NK-92 treated with Interleukin-12 subunit alpha and Interleukin-12 subunit beta, amount 100 ng/mL, for 24 hours (cell line): Measurements from ENCODE around the gene ALDH2.
"Not testable (repeated sequence)": the region's sequence is repeated elsewhere in the genome, so short reads cannot be mapped to it uniquely, and the experiment has no call there.

ENCODE experiments used
- DNase-seq: peaks from one replicate; lab custom pipeline; 2025; lab: John Stamatoyannopoulos, UW

Gene ALDH2

GRCh38 chr12:111759271-111759670 is 7.5 kb upstream of the ALDH2 start:
- no peak for DNase-seq

- no peak for DNase-seq
These were observed 6.7 kb upstream of the ALDH2 start for GRCh38 chr12:111759991-111760390.

- no peak for DNase-seq
These were observed 5.6 kb upstream of the ALDH2 start for GRCh38 chr12:111761099-111761498.

- no peak for DNase-seq
These were observed 5.0 kb upstream of the ALDH2 start for GRCh38 chr12:111761706-111762105.

- not testable (repeated sequence) for DNase-seq
These were observed 3.2 kb upstream of the ALDH2 start for GRCh38 chr12:111763552-111763951.

- DNase-seq = no peak
These were observed 2.5 kb upstream of the ALDH2 start for GRCh38 chr12:111764120-111764821.

GRCh38 chr12:111767362-111768158 is 827 bp downstream of the ALDH2 start:
- DNase-seq = no peak

GRCh38 chr12:111768159-111768895 is 1.6 kb downstream of the ALDH2 start:
- DNase-seq = no peak

GRCh38 chr12:111769599-111769998 is 2.9 kb downstream of the ALDH2 start:
- DNase-seq = no peak

- DNase-seq = no peak
These were observed 7.2 kb downstream of the ALDH2 start for GRCh38 chr12:111773801-111774551.

- DNase-seq = no peak
These were observed 8.8 kb downstream of the ALDH2 start for GRCh38 chr12:111775205-111776193.

GRCh38 chr12:111776836-111777344 is 10.2 kb downstream of the ALDH2 start:
- no peak for DNase-seq

- DNase-seq = no peak
These were observed 10.8 kb downstream of the ALDH2 start for GRCh38 chr12:111777345-111778045.

GRCh38 chr12:111780166-111780565 is 13.4 kb downstream of the ALDH2 start:
- DNase-seq = no peak

- no peak for DNase-seq
These were observed 13.9 kb downstream of the ALDH2 start for GRCh38 chr12:111780615-111781014.

GRCh38 chr12:111781085-111781658 is 14.4 kb downstream of the ALDH2 start:
- no peak for DNase-seq

GRCh38 chr12:111783046-111783445 is 16.3 kb downstream of the ALDH2 start:
- DNase-seq = no peak

GRCh38 chr12:111784953-111785352 is 18.2 kb downstream of the ALDH2 start:
- DNase-seq = no peak

GRCh38 chr12:111785651-111786050 is 18.9 kb downstream of the ALDH2 start:
- DNase-seq = no peak
